IMR-90 (cell line): ENCODE data around the gene P2RY2. TPM values are rescaled to one million over a fixed set of nuclear protein-coding genes. Genes with fewer than 3 reads are reported as not detected.

Experiments
- ATAC-seq: fragments of 200-7000 bp; cut with Tn5 transposase; 2 replicates; pipeline ENCODE4 v1.9.1; 2020; ENCODE audit warnings: low read depth, mild to moderate bottlenecking, moderate library complexity
- BruUV-seq: library from RNA; stranded (reverse); fragments of 400-500 nt; replicated peaks from 2 replicates; lab custom pipeline; 2021; lab: Mats Ljungman, UMichigan
- CTCF ChIA-PET: fragments of 300-600 bp; formaldehyde crosslinking; extraction: SDS; loops from one replicate; lab custom pipeline; 2021; ENCODE audit warnings: antibody characterized with exemption; lab: Yijun Ruan, JAX
- POLR2A ChIA-PET: fragments of 300-600 bp; sonication (Branson Sonifier 250); formaldehyde crosslinking; loops from one replicate; lab custom pipeline; 2022; ENCODE audit warnings: antibody characterized with exemption; ENCODE audit not compliant: unreplicated experiment; lab: Charles Lee
- DNase-seq: peaks from one replicate; pipeline ENCODE4 v3.0.0; 2013
- H2AFZ ChIP-seq: replicated peaks from 2 replicates; pipeline ENCODE3; 2013; ENCODE audit warnings: low read length, mild to moderate bottlenecking; ENCODE audit not compliant: poor library complexity
- H2AK5ac ChIP-seq: 2 replicates; pipeline ENCODE4 v1.6.1; 2013; ENCODE audit warnings: low read depth, low read length, inconsistent platforms
- H2AK9ac ChIP-seq: replicated peaks from 2 replicates; pipeline ENCODE3; 2013; ENCODE audit warnings: mild to moderate bottlenecking, low read depth, low read length, moderate library complexity; ENCODE audit not compliant: poor library complexity
- H2BK120ac ChIP-seq: 2 replicates; pipeline ENCODE4 v1.6.1; 2013; ENCODE audit warnings: low read depth, low read length, inconsistent platforms
- H2BK15ac ChIP-seq: 3 replicates; pipeline ENCODE4 v1.6.1; 2013; ENCODE audit warnings: low read depth, low read length, inconsistent platforms
- H2BK20ac ChIP-seq: 2 replicates; pipeline ENCODE4 v1.6.1; 2013; ENCODE audit warnings: low read depth, mild to moderate bottlenecking, inconsistent platforms, low read length, moderate library complexity
- H2BK5ac ChIP-seq: 2 replicates; pipeline ENCODE4 v1.6.1; 2013; ENCODE audit warnings: mild to moderate bottlenecking, low read depth, low read length, inconsistent platforms; ENCODE audit not compliant: poor library complexity, severe bottlenecking
- H3K14ac ChIP-seq: replicated peaks from 2 replicates; pipeline ENCODE4 v1.6.1; 2013; ENCODE audit warnings: low read depth, low read length, inconsistent platforms
- H3K18ac ChIP-seq: 2 replicates; pipeline ENCODE4 v1.6.1; 2013; ENCODE audit warnings: low read depth, low read length, control low read depth
- H3K23ac ChIP-seq: 2 replicates; pipeline ENCODE4 v1.6.1; 2013; ENCODE audit warnings: low read depth, low read length, inconsistent platforms
- H3K27ac ChIP-seq: 2 replicates; pipeline ENCODE4 v1.5.1; 2013; ENCODE audit warnings: mild to moderate bottlenecking, control low read depth, low read length; ENCODE audit not compliant: insufficient read depth
- H3K27me3 ChIP-seq: 2 replicates; pipeline ENCODE4 v1.6.1; 2013; ENCODE audit warnings: low read length; ENCODE audit not compliant: control insufficient read depth, insufficient read depth
- H3K36me3 ChIP-seq: 2 replicates; pipeline ENCODE4 v1.6.1; 2013; ENCODE audit warnings: low read length, mixed read lengths; ENCODE audit not compliant: control insufficient read depth, insufficient read depth
- H3K4ac ChIP-seq: 2 replicates; pipeline ENCODE4 v1.6.1; 2013; ENCODE audit warnings: low read depth, low read length, inconsistent platforms
- H3K4me1 ChIP-seq: 2 replicates; pipeline ENCODE4 v1.6.1; 2013; ENCODE audit warnings: low read length, mixed read lengths; ENCODE audit not compliant: control insufficient read depth, insufficient read depth
- H3K4me2 ChIP-seq: 2 replicates; pipeline ENCODE4 v1.6.1; 2013; ENCODE audit warnings: low read depth, mild to moderate bottlenecking, control low read depth, low read length, moderate library complexity
- H3K4me3 ChIP-seq: 2 replicates; pipeline ENCODE4 v1.5.1; 2013; ENCODE audit warnings: low read depth, mild to moderate bottlenecking, control low read depth, low read length, moderate library complexity; ENCODE audit not compliant: insufficient read depth
- H3K56ac ChIP-seq: 2 replicates; pipeline ENCODE4 v1.6.1; 2013; ENCODE audit warnings: low read length, inconsistent platforms; ENCODE audit not compliant: insufficient read depth; ENCODE audit errors: extremely low read depth
- H3K79me1 ChIP-seq, 2 experiments: 2 replicates each; pipeline ENCODE4 v1.6.1; 2013; ENCODE audit warnings: low read length in 2 of 2, inconsistent platforms in 1 of 2, low read depth in 1 of 2
- H3K9ac ChIP-seq: 2 replicates; pipeline ENCODE4 v1.6.1; 2013; ENCODE audit warnings: low read depth, low read length, control low read depth
- H3K9me1 ChIP-seq: 2 replicates; pipeline ENCODE4 v1.6.1; 2013; ENCODE audit warnings: low read length, inconsistent platforms; ENCODE audit not compliant: insufficient read depth
- H3K9me3 ChIP-seq: 2 replicates; pipeline ENCODE4 v1.6.1; 2013; ENCODE audit warnings: low read length; ENCODE audit not compliant: control insufficient read depth, insufficient read depth
- H4K20me1 ChIP-seq: 2 replicates; pipeline ENCODE4 v1.6.1; 2013; ENCODE audit warnings: low read length, inconsistent platforms; ENCODE audit not compliant: insufficient read depth
- H4K5ac ChIP-seq: 2 replicates; pipeline ENCODE4 v1.6.1; 2013; ENCODE audit warnings: mild to moderate bottlenecking, low read depth, low read length, control low read depth
- H4K8ac ChIP-seq, 2 experiments: 2 replicates each; pipeline ENCODE4 v1.6.1; 2013; ENCODE audit warnings: low read depth in 2 of 2, low read length in 2 of 2, control low read depth in 1 of 2, inconsistent platforms in 1 of 2
- H4K91ac ChIP-seq: 2 replicates; pipeline ENCODE4 v1.6.1; 2013; ENCODE audit warnings: low read depth, low read length, inconsistent platforms; ENCODE audit not compliant: insufficient read depth
- BHLHE40 ChIP-seq: fragments of 150-350 bp; IDR thresholded peaks from 2 replicates; pipeline ENCODE4 v1.6.1; 2016; ENCODE audit warnings: mild to moderate bottlenecking, low read depth, low read length
- CEBPB ChIP-seq: IDR thresholded peaks from 2 replicates; pipeline ENCODE4 v1.6.1; 2012; ENCODE audit warnings: low read depth, low read length, improper control_type of control experiment
- CHD1 ChIP-seq: IDR thresholded peaks from 2 replicates; pipeline ENCODE4 v1.6.1; 2012; ENCODE audit warnings: low read depth, low read length, improper control_type of control experiment
- CTCF ChIP-seq: conservative IDR thresholded peaks from 2 replicates; pipeline ENCODE4 v1.5.1; 2012; ENCODE audit warnings: mild to moderate bottlenecking, low read depth, low read length, improper control_type of control experiment
- ELK1 ChIP-seq: fragments of 150-350 bp; IDR thresholded peaks from 2 replicates; pipeline ENCODE4 v1.6.1; 2016; ENCODE audit warnings: low read depth, mild to moderate bottlenecking, low read length, moderate library complexity, borderline replicate concordance
- FOS ChIP-seq: fragments of 150-350 bp; IDR thresholded peaks from 2 replicates; pipeline ENCODE4 v1.6.1; 2016; ENCODE audit warnings: low read depth, low read length
- MAFK ChIP-seq: IDR thresholded peaks from 2 replicates; pipeline ENCODE4 v1.6.1; 2012; ENCODE audit warnings: low read depth, low read length, improper control_type of control experiment
- MAZ ChIP-seq: IDR thresholded peaks from 2 replicates; pipeline ENCODE4 v1.6.1; 2012; ENCODE audit warnings: low read depth, mild to moderate bottlenecking, low read length, improper control_type of control experiment, moderate library complexity, borderline replicate concordance
- MXI1 ChIP-seq: IDR thresholded peaks from 2 replicates; pipeline ENCODE4 v1.6.1; 2012; ENCODE audit warnings: low read depth, mild to moderate bottlenecking, low read length, moderate library complexity, borderline replicate concordance
- NFE2L2 ChIP-seq: fragments of 150-350 bp; IDR thresholded peaks from 2 replicates; pipeline ENCODE4 v1.6.1; 2016; ENCODE audit warnings: low read depth, mild to moderate bottlenecking, low read length
- POLR2A ChIP-seq: IDR thresholded peaks from 2 replicates; pipeline ENCODE4 v1.6.1; 2012; ENCODE audit warnings: mild to moderate bottlenecking, low read depth, low read length
- RAD21 ChIP-seq: IDR thresholded peaks from 2 replicates; pipeline ENCODE4 v1.6.1; 2012; ENCODE audit warnings: low read length, improper control_type of control experiment
- RCOR1 ChIP-seq: IDR thresholded peaks from 2 replicates; pipeline ENCODE4 v1.6.1; 2012; ENCODE audit warnings: mild to moderate bottlenecking, low read length, improper control_type of control experiment; ENCODE audit not compliant: insufficient replicate concordance
- RFX5 ChIP-seq: IDR thresholded peaks from 2 replicates; pipeline ENCODE4 v1.8.0; 2012; ENCODE audit warnings: low read depth, mild to moderate bottlenecking, low read length, moderate library complexity
- SMC3 ChIP-seq: fragments of 150-350 bp; IDR thresholded peaks from 2 replicates; pipeline ENCODE4 v1.6.1; 2016; ENCODE audit warnings: low read depth, mild to moderate bottlenecking, antibody characterized with exemption, low read length, moderate library complexity
- USF2 ChIP-seq: fragments of 150-350 bp; IDR thresholded peaks from 2 replicates; pipeline ENCODE4 v1.6.1; 2017; ENCODE audit warnings: mild to moderate bottlenecking, antibody characterized with exemption, low read length, low read depth
- WGBS, 2 experiments: methylation state at CpG; one replicate each; pipeline versions ENCODE4 v1.1.5 to v1.1.7; 2013; ENCODE audit warnings: missing lambda C conversion rate in 2 of 2; ENCODE audit not compliant: insufficient read length in 1 of 2; ENCODE audit errors: extremely low coverage in 2 of 2; 5-methylcytosine and 5-hydroxymethylcytosine counted together
- dilution Hi-C: fragments of 300-500 bp; cut with HindIII; formaldehyde crosslinking; loops from one replicate; pipeline ENCODE4 v1.14.3; 2018; ENCODE audit warnings: low sequenced_read_pairs; ENCODE audit not compliant: unreplicated experiment
- in situ Hi-C: fragments of 300-500 bp; cut with MboI; formaldehyde crosslinking; loops from 3 replicates; pipeline ENCODE4 v1.14.3; 2019; ENCODE audit warnings: low sequenced_read_pairs, inconsistent platforms, mixed read lengths
- intact Hi-C: fragments of 100-400 bp; cut with micrococcal nuclease; formaldehyde crosslinking; loops from 2 replicates; pipeline ENCODE4 v1.10.0; 2022
- polyA plus RNA-seq, 3 experiments: library from polyadenylated mRNA; depleted of rRNA; stranded (reverse); fragments of >200 nt; gene quantifications; 2 replicates each; pipeline ENCODE4 v1.2.3, GENCODE V29; 2012; ENCODE audit warnings: low replicate concordance in 1 of 3
- total RNA-seq: library from RNA; depleted of rRNA; stranded (reverse); fragments of >200 nt; gene quantifications from 2 replicates; pipeline ENCODE4 v1.2.3, GENCODE V29; 2012

The P2RY2 gene
- total and polyA plus RNA-seq, 2 of the 4 experiments (the other 2 are of a cell fraction): not detected

GRCh38 chr11:73269459-73270015 is 51.5 kb downstream of the P2RY2 start:
- Histone ChIP-seq H2BK120ac (no peak overlapping the region), H3K4me2 (no peak overlapping the region), H2BK20ac (no peak overlapping the region), H2AK5ac (peak overlapping the region; percentile 16; the same call in 1 of the 2 replicates), H3K4me3 (no peak overlapping the region), H4K91ac (no peak overlapping the region), H3K4ac (no peak overlapping the region), H3K18ac (no peak overlapping the region), H3K36me3 (no peaks in the 10 kb centered on the region), H3K79me1 (no peaks in the 10 kb centered on the region), H3K9me3 (no peaks in the 10 kb centered on the region), H3K14ac (no peak overlapping the region), H4K20me1 (no peaks in the 10 kb centered on the region), H2BK15ac (no peak overlapping the region), H2AFZ (peak overlapping the region; percentile 39), H3K23ac (no peak overlapping the region), H3K27ac (no peak overlapping the region), H3K9me1 (no peaks in the 10 kb centered on the region; the same call in 1 of the 2 replicates), H3K27me3 (peaks cover 58% of the 10 kb centered on the region), H4K5ac (no peak overlapping the region), H2AK9ac (no peak overlapping the region), H4K8ac (no peak overlapping the region), H2BK5ac (no peak overlapping the region), H3K9ac (no peak overlapping the region), H3K56ac (no peak overlapping the region), H3K4me1 (no peaks in the 10 kb centered on the region)
- dilution Hi-C loops (no loop called here), in situ Hi-C loops (no loop called here), intact Hi-C loops (no loop called here)
- CTCF ChIA-PET: no interaction called here
- TF ChIP-seq POLR2A (no peak), MAFK (no peak), NFE2L2 (no peak), RAD21 (no peak), CHD1 (no peak), RCOR1 (no peak), RFX5 (no peak), CTCF (no peak), BHLHE40 (no peak), USF2 (no peak), FOS (no peak), ELK1 (no peak), MXI1 (no peak), CEBPB (no peak), SMC3 (no peak), MAZ (no peak)
- WGBS, 2 experiments: no CpG with 5 or more reads among the region's 7 CpGs
- no peak for DNase-seq
- BruUV-seq: no TSS peak
- ATAC-seq: no peak
- POLR2A ChIA-PET: no interaction called here
